ENCODE results near the gene WHRN.

DNA sequence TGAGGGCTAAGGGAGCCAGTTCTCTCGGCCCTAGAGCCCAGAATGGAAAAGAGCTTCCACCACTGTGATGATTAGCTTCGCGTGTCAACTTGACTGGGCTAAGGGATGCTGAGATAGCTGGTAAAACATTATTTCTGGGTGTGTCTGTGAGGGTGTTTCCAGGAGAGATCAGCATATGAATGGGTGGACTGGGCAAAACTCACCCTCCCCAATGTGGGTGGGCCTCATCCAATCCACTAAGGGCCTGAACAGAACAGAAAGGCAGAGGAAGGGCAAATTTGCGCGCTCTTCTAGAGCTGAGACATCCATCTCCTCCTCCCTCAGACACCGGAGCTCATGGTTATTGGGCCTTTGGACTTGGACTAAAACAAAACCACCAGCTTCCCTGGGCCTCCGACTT lies 96.6 kb downstream of the WHRN start:
- TF ChIP-seq, protein P1, sequence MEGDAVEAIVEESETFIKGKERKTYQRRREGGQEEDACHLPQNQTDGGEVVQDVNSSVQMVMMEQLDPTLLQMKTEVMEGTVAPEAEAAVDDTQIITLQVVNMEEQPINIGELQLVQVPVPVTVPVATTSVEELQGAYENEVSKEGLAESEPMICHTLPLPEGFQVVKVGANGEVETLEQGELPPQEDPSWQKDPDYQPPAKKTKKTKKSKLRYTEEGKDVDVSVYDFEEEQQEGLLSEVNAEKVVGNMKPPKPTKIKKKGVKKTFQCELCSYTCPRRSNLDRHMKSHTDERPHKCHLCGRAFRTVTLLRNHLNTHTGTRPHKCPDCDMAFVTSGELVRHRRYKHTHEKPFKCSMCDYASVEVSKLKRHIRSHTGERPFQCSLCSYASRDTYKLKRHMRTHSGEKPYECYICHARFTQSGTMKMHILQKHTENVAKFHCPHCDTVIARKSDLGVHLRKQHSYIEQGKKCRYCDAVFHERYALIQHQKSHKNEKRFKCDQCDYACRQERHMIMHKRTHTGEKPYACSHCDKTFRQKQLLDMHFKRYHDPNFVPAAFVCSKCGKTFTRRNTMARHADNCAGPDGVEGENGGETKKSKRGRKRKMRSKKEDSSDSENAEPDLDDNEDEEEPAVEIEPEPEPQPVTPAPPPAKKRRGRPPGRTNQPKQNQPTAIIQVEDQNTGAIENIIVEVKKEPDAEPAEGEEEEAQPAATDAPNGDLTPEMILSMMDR (IDR thresholded peaks at IDR 0.05), result no peak
- TF ChIP-seq POLR2AphosphoS5 (IDR thresholded peaks at IDR 0.05) (no peak), POLR2A (IDR thresholded peaks at IDR 0.05; ENCODE audit: low read depth) (no peak)
